Pons (tissue), 1 donor: ENCODE results near the gene LMF2.

Source experiments
- DNase-seq: peaks from one replicate; pipeline ENCODE4 v3.0.0-alpha.2; 2016; ENCODE audit warnings: low spot score

Gene LMF2

DNA sequence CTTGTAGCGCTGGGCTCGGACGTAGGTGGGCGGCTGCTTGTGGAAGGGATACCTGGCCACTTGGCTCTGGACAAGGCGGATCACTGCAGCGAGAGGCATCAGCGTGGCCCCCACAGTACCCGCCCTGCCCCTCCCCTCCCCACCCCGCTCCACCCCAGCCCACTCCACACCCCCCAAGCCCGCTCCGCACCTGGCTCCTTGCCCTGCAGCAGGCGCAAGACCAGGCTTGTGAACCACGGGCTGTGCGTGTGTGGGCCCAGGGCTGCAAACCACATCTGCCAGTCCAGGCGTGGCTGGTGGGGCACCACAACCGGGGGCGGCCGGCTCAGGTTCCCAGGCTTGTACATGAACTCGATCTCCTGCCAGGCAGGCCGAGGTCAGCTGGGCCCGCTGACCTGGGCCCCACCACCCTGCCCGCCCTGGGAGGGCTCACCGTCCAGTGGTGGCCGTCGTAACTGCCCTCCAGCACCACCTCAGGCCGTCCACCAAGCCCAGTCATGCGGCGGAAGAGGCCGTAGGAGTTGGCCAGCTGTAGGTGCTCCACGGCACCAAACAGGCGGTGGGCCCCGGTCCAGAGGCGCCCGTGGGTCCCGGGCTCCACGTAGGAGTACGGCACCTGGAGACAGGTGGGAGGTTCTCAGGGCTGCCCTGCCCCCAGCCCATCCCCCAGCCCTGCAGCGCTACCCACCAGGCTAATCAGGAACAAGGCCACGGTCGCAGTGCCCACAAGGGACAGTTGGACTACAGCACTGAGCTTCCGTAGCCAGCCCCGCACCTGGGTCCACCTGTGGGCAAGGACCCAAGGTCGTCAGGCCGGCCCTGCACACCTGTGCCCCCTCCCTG, 2.9 kb downstream of the LMF2 start:
- DNase-seq: no peak

DNA sequence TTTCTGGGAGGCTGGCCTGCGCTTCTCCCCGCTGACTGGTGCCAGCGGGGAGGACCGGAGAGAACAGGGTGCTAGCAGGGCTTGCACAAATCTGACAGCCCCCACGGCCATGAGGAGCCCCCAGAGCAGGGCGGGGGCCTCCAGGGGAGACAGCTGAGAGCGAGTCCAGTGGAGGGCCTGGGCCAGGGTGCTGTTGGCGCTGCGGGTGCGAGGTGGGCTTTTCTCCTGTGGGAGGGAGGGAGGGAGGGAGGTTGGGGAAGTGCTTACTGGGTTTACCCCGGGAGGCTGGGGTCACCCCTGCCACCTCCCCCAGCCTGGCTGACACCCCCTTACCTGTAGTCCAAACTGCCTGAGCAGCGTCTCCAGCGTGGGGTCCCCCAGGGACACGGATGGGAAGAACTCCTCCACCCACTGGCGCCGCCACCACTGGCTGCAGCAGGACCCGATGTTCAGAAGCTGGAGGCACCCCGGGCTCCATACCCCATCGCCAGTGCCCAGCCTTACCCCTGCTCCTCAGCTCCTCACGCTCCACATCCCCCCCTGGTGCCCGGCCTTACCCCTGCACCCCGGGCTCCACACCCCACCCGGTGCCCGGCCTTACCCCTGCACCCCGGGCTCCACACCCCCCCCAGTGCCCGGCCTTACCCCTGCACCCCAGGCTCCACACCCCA, 3.9 kb downstream of the LMF2 start:
- DNase-seq: no peak

DNA sequence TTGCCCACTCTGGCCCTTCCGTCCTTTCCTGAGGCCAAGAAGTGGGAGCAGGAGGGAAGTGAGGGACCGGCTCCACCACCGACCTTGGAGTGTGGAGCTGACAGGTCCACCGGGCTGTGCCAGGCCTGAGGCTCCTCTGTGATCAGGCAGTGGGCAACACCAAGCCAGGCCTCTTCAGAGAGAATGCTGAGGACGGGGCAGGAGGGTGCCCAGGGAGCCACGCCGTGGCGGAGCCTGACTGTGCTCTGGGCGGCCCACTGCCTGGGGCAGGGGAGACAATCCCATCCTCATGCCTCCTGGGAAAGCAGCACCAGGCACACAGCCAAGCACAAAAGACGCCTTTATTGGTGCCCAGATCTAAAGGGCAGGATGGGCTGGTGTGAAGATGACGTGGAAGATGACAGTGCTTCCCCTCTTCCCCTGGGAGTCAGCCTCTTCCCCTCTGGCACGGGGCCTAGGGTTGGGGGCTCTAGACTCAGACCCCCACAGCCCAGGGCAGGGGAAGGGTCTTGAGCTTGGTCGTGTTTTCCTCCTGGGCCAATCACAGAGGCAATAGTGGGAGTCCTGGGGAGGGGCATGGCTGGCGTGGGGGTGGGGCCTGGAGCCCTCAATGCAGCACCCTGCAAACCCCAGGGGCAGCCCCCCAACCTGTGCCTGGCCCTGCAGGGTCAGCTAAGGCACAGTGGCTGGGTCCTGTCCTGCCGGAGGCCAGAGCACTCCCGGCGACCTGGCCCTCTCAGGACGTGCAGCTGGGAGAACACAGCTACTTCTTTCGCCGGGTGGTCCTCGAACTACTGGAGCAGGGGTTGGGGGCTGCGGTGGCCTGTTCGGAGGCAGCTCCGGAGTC, 4.7 kb downstream of the LMF2 start:
- no peak for DNase-seq

DNA sequence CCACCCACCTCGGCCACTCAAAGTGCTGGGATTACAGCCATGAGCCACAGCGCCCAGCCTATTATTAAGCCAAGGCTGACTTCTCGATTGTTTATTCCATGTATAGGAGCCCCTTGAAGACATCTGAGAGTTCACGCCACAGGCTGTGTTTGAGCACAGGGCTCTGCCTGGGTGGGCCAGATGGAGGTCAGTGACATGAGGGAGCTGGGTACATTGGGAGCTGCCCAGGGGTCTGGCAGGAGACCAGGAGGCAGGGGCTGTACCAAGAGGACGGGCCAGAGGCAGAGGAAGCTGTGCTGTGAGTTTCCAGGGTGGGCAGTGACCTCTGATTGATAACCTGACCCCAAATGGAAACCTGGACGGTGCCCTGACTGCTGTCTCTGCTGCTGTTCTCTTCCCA, 5.4 kb downstream of the LMF2 start:
- DNase-seq: no peak

DNA sequence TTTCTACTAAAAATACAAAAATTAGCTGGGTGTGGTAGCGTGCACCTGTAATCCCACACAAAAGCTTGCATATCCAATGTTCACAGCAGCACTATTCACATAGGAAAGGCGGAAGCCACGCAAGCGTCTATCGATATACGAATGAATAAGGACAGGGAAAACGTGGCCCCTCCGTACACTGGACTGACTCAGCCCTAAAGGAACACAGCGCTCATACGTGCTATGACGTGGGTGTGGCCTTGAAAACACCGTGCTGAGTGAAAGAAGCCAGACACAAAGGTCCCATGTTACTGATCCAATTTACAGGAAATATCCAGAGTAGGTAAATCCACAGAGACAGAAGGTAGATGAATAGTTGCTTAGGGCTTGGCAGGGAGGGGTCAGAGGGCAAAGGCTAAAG, 7.0 kb downstream of the LMF2 start:
- no peak for DNase-seq

DNA sequence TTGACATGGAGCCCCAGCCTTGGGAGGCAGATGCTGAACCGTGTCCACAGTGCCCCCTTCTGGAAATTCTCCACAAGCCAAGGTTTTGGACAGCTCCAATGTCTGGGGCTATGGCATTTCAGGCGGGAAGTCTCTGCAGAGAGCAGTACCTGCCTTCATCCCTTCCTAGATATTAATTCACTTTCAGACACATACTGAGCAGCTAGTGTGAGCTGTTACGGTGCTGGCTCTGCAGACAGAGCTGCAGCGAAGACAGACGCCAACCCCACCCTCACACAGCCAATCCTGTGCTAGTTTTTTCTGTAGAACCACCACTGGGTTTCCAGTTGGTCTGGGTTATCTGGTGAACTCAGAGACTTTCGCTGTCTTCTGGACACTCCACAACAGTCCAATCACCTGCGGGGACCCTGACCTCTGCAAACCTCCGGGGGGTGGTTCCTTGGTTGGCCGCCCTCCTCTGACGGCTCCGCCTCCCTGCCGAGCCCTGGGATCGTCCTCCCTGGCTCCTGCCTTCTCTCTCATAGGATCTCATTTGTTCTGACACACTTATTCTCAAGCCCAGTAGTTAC, 9.1 kb downstream of the LMF2 start:
- peak; percentile 76 for DNase-seq

DNA sequence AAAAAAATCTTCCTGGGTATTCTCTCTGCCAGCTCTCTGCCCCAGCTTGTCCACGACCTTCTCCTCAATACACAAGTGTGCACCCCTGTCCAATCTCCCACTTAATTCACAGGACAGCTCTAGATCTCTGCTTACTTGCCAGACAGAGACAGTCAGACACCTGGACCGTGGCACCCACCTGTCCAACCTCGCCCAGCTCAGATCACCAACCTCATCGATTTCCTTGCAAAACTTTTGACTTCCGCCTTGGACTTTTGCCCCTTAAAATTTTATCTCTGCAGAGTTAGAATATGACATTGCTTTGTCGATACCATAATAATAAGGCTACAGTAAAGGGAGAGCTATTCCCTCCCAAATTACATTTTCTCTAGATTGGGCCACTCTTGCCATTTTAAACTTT, 10.4 kb downstream of the LMF2 start:
- no peak for DNase-seq

DNA sequence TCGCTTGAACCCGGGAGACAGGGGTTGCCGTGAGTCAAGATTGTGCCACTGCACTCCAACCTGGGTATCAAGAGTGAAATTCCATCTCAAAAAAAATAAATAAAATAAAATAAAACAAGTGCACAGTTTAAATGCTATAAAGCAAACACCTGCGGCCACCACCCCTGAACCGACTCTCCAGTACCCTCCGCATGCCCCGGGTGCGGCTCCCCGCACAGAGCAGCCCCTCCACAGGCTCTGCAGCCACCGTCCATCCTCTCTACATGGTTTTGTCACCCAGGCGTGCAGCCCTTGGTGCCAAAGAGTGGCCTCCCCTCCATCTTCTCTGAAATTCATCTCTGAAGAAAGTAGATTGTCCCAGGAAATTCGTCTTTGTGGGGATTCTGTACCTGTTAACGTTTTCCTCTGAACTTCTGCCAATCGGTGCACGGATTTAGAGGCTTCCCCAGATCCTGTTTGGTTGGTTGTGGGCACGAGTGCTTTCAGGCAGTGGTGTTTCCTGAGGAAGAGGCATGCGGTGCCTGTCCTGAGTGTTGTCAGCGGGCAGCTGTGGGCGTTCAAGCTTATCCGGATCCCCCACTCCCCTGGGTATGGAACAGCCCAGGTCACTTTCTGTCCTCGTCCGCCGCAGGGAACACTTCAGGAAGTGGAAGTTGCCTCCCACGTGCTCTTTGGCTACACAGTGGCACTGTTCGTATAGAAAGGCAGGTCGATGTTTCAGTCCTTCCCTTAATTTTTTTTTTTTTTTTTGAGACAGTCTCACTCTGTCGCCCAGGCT, 16.8 kb downstream of the LMF2 start:
- DNase-seq: no peak

DNA sequence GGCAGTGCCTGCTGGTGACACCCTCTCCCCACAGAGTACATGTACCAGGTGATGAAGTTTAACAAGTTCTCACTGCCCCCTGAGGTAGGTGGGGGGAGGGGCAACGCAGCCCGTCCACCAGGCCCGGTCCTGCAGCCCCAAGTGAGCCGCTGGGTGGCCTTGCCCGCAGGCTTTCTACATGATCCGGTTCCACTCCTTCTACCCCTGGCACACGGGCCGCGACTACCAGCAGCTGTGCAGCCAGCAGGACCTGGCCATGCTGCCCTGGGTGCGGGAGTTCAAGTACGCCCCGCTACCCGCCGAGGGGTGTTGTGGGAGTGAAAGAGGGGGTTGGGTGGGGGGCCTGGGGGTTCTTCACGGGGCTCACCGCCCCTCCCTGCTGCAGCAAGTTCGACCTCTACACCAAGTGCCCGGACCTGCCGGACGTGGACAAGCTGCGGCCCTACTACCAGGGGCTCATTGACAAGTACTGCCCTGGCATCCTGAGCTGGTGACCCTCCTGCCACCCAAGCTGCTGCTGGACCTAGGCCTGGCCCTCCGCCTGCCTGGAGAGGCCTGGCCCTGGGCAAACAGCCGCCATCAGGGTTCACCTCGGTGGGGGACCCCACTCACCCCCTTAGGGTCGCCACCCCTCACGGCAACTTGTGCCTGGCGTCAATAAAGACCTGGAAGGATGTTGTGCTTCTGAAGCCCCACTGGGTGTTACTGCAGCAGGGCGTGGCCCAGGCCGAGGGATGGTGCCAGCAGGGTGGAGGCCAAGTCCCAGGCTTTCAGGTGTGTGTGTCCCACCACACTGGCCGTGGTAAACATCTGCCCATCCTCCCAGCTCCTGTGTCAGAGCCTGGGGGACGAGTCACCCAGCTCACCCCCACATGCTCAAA, 17.9 kb downstream of the LMF2 start:
- no peak for DNase-seq

DNA sequence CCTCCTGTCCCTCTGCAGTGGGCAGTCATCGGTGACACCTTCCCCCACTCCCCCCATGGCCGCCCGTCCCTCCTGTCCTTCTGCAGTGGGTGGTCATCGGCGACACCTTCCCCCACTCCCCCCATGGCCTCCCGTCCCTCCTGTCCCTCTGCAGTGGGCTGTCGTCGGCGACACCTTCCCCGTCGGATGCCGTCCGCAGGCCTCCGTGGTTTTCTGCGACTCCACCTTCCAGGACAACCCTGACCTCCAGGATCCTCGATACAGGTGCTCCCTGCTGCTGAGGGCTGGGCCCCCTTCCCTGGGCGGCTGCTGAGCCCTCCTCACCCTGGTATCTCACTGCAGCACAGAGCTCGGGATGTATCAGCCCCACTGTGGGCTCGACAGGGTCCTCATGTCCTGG, 18.6 kb downstream of the LMF2 start:
- no peak for DNase-seq

DNA sequence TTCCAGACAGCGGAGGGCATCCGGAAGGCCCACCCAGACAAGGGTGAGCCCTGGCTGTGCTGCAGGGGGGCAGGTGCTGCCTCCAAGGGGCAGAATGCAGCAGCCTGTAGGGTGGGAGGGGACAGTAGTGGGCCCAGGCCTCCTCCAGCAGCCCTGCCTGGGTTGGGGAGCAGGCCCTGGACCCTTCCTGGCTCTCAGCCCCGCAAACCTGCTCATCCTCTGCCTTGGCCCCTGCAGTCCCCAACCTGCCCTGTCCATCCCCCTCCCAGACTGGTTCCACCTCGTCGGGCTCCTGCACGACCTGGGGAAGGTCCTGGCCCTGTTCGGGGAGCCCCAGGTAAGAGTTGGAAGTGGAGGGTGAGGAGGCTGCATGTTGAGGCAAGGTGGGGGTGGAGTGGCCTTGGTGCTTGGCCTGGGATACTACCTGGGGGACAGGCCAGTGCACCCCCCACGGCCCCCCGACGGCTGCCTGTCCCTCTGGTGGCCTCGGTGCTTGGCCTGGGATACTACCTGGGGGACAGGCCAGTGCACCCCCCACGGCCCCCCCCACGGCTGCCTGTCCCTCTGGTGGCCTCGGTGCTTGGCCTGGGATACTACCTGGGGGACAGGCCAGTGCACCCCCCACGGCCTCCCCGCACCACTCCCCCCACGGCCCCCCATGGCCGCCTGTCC, 19.4 kb downstream of the LMF2 start:
- DNase-seq: no peak

DNA sequence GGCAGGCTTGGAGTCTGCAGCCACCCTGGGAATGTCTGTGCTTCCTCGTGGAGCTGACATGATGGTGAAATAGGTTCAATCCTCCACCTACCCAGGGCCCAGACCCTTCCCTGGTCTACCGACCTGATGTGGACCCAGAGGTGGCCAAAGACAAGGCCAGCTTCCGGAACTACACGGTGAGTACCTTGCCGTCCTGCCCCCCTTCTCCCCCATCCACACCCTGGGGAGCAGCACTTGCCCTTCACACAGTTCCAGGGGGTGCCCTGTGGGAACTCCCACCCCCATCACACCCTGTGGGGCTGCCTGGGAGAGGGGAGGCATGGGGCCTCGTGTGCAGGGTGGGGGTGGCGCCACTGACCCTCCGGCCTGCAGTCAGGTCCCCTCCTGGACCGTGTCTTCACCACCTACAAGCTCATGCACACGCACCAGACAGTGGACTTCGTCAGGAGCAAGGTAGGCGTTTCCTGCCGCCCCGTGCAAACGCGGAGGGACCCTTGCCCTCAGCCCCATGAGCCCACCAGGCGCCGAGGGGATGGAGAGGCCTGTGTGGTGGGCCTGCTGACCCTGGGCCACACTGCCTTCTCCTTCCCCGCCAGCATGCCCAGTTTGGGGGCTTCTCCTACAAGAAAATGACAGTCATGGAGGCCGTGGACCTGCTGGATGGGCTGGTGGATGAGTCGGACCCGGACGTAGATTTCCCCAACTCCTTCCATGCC, 20.1 kb downstream of the LMF2 start:
- DNase-seq: no peak

DNA sequence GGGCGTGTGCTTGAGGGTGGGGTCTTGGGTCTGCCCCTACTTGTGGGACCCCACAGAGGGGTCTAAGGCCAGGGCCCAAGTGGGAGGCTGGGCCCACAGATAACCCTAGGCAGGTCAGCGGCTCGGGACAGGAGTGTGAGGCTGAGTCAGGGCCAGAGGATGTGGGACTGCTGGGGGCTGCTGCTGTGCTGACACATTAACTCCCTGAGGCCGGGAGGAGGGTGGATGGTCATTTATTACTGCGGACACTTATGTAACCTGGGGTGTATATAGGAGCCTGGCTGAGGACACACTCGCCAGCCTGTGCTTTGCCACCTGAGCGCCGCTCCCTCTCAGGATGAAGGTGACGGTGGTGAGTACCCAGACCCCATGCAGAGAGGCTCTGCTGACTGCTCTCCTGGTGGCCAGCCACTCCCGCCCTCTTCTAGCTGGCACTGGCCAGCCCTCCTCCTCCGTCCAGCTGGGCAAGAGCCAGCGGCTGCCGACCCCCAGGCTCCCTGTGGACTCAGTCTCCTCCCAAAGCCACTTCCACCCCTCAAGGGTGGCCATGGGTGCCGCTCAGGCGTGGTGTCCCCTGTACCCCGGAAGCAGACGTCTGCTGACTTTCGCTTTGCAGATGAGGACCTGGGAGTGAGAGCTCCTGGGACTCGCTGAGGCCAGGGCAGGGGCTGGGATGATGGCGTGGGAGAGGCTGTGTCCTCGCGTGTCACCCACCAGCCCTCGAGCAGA, 20.8 kb downstream of the LMF2 start, which contains the start of gene MIOX:
MIOX (plus strand) TSS at position 299 of the 729 bp plus-strand sequence; CDS start at position 338, 39 bp downstream.
- DNase-seq: no peak

DNA sequence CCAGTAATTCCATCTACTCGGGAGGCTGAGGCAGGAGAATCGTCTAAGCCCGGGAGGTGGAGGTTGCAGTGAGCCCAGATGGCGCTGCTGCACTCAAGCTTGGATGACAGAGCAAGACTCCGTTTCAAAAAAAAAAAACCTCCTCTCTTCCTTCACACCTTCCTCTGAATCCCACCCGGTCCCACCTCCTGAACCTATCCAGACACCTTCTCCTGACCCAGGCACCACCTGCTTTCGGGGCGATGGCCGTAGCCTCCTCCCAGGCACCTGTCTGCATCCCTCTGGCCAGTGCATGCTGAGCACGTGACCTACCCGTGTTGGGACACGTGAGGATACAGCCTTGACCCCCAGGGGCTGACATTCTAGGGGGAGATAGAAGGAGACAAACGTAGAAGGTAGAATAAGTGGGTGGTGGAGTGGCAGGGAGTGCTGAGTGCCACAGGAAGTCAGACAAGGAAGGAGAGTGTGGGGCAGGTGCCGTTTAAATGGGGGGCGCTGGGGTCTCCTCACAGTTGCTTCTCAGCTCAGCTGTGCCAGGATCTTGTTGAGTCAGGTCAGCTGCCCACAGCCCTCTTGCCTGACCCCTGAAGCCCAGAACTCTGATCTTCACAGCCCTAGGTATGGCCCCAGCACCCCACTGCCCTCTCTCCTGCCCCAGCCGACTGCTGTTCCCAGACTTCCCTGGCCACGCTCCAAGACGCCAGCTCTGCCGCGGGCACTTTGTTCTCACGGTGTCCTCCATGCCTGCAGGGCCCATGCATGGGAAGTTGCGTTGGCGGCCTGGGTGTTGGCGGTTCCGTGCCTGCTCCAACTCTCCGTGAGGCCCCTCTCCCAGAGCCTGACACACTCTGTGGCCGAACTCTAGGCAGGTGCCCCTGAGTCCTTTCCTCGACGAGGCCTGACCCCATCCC, 22.0 kb downstream of the LMF2 start:
- no peak for DNase-seq

DNA sequence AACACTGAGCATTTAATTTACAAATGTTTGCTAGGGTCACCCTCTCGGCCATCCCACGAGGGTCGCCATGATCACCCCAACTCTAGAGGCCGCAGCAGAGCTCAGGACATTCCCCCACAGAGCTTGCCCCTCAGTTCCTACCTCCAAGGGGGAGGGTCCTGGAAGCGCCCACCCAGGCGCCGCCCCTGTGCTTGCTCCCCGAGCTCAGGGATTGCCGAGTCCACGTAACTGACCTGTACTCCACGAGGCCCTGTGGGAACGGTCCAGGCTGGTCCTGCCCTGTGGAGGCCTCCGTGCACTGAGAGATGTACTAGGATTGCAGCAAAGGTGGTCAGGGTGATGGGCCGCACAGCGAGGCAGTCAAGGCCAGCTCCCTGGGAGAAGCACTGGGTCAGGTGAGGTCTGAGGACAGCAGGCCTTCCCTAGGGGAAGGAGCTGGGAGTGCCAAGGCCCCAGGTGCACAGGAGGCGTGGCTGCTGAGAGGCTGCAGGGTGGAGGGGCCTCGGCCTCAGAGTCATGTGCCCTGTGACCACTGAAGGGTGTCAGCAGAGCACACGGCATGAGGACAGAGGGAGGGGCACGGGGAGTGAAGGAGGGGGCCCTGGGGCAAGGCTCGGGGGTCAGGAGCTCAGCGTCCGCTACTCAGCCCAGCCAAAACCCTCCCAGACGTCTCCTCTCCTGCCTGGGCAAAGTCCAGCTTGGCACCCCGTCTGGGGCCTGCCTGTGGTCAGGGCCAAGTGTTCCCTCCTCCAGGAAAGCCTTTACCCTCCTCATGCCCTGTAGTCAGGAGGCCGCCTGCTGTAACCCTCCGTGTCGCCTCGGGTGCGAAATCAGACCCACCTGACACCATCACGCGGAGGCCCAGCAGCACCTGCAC, 23.3 kb downstream of the LMF2 start:
- DNase-seq: no peak

DNA sequence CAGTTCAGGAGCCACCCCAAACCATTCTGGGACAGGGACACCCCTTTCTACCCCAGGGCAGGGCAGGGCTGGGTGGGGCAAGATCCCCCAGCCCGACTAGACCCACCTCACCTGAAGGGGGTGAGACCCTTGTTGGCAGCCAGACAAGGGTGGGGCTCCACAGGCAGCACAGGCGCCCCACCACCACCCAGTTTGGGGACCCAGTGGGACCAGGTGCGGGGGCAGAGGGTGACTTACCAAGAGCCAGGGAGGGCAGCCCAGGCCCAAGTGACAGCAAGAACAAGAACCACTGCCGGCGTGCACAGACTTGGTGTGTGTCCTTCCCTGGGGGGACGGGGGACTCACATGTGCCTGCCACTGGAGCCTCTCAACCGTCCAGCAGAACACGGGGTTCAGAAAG, 23.9 kb downstream of the LMF2 start:
- no peak for DNase-seq
